DMS114 treated with DMSO at 0.1 percent for 48 hours (cell line): ENCODE results near the gene FETUB.
"Not testable (repeated sequence)": the region's sequence is repeated elsewhere in the genome, so short reads cannot be mapped to it uniquely, and the experiment has no call there.

Source experiments
- DNase-seq: peaks from one replicate; lab custom pipeline; 2025; ENCODE audit not compliant: unreplicated experiment; lab: John Stamatoyannopoulos, UW

FETUB gene

GRCh38 chr3:186668426-186668825 is 28.2 kb downstream of the FETUB start:
- DNase-seq, result no peak

DNA sequence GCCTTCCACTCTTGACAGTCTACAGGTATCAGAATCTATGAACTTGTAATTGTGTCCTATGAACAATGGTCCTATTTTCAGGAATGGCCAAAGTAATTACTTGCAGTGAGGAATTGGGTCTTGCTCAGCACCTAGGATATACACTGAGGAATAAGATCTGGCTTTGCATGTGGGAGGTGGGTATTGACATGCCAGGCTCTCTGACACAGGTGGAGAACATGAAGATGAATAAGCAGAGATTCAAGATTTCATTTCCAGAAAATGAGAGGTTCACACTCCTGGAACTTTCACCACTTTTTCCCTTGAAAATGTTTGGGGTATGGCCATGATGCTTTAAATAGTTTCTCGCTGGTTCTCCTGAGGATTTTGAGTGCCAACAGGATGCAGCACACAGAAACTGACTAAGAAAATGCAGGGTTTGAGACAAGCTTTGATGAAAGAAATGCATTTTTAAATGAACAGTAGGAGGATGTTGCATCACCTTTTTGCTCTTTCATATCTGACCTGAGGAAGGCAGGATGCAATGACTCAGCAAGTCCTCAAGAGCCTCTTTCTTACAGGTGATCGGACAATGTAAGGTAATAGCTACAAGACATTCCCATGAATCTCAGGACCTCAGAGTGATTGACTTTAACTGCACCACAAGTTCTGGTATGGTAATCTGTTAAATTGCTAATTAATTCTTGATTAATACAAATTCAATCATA is 29.3 kb downstream of the FETUB start:
- no peak for DNase-seq

- no peak for DNase-seq
Observed at GRCh38 chr3:186670155-186670554, 30.0 kb downstream of the FETUB start.

DNA sequence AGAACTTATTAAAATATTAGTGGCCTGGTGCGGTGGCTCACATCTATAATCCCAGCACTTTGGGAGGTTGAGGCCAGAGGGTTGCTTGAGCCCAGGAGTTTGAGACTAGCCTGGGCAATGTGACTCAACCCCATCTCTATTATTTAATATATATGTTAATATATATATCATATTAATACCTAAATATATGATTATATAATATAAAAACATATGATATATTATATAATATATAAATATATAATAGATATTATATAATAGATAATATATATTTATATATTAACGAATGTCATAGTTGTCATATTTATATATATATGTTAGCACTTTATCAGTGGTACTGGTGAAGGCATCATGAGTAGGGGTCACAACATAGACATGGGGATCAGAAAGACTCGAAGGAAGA is 30.9 kb downstream of the FETUB start:
- no peak for DNase-seq

DNA sequence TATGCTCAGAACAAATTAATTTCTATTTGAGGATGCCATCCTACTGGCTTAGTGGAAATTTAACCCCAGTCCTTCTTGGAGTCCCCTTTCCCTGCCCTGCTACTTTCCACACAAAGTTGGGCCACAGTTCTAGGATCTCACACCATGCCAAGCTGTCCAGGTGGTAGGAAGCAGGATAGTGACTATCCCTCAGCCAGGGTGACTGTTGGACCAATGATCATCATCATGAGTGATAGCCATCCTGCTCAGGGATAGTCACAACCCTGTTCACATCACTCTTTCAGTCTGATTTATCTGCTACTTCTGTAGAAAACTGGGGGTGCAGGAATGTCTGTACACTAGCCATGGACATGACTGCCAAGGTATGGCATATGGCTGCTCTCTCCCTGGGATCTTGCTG is 38.4 kb downstream of the FETUB start:
- no peak for DNase-seq

DNA sequence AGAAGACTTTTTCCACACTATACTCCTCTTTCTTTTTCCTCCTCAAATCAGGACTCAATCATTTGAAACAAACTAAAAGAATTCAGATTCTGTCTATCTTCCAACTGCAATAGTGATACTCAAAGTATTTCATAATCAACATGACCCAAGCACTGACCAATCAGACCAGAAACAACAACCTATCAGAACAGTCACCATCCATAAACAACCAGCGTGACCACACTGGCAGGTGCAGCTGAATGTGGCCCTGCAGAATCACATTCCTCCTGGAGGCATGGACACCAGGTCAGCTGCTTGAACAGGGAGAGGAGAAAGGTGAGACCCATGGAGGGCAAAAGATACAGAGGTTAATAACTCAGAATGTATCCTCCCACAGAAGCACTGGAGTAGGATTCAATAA is 39.0 kb downstream of the FETUB start:
- no peak for DNase-seq

- no peak for DNase-seq
Observed at GRCh38 chr3:186680869-186681268, 40.7 kb downstream of the FETUB start.

GRCh38 chr3:186682812-186683211 is 42.6 kb downstream of the FETUB start:
- no peak for DNase-seq

- no peak for DNase-seq
Observed at GRCh38 chr3:186683979-186684378, 43.8 kb downstream of the FETUB start.

DNA sequence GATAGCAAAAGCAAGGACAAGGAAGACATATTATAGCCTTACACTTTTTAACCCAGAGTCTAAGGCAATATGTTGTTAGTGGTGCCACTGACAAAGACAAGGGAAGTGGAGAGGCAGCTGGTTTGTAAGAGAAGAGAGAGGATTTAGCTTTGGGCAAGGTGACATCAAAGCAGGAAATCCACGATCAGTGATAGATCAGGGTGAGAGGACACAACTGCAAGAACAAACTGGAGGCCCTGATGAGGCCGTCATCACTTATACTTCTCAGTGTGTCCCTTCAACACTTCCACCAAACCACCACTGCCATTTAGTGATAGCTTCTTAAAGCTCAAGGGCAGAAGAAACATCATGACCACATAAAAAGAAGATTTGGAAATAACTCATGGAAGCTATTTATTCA is 46.3 kb downstream of the FETUB start:
- DNase-seq, result not testable (repeated sequence)

GRCh38 chr3:186687120-186687651 is 47.0 kb downstream of the FETUB start:
- DNase-seq, result no peak

- DNase-seq, result not testable (repeated sequence)
Observed at GRCh38 chr3:186690304-186690703, 50.1 kb downstream of the FETUB start.

DNA sequence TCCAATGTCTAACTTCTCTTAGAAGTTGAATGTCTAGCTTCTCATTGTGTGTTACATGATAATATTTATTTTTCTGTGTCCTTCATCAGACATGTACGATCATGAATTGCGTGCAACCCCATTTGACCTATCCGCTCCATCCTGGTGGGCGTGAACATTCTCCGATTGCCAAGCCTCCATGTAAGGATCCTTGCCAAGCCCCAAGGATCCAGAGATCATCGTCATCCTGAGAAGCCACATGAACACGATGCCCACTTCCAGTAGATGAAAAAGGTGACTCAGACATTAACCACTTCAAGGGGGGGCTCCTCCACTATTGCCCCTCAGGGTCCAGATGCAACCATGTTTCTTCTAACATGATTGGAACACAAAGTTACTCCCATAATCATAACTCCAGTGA is 51.5 kb downstream of the FETUB start:
- no peak for DNase-seq

GRCh38 chr3:186693843-186694242 is 53.6 kb downstream of the FETUB start:
- no peak for DNase-seq

DNA sequence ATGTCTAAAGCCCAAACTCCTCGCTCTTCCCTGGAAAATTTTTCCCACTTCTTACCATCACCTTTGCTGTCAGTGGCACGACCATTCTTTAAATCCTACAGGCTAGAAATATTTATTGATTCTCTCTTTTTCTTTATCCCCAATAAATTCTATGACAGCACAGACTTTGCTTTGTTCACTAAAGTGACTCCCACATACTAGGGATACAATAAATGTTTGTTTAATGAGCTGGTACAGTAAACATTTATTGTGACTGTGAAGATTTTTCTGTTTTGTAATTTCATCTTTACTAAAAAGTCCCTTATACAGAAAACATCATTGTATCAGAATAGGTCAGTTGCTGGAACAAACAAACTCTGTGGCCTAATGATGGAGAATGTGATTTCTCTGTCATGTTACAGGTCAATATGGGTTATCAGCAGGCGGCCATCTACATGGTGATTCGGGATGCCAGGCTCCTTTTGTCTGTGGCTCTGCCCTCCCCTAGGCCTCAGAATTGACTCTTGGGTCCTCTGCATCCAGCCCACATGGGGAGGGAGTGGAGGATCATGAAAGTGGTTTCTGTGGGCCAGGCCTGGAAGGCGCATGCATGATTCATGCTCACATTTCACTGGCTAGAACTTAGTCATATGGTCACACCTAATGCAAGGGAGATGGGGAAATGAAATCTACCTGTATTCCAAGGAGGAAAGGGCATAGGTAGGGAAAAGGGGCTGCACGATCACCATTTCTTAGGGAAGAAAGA is 54.3 kb downstream of the FETUB start:
- no peak for DNase-seq

DNA sequence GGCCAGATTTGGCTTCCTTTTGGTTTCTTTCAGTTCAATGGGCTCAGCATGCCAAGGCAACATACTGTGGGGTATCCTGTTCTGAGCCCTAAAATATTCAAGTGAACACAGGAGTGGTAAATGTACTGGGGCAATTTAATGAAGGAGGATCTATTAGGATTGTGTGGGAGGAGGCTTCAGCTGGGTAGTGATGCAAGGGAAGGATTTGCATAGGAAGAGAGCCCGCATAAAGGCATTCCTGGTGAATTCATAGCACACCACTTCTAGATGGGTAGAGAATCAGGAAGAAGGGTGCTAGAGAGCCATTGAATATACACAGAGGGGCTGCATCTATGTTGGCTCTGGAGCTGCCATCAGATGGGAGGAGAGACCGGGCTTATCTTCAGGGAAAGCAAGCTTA is 56.3 kb downstream of the FETUB start:
- DNase-seq, result no peak

- DNase-seq, result no peak
Observed at GRCh38 chr3:186697510-186697909, 57.3 kb downstream of the FETUB start.

- DNase-seq, result no peak
Observed at GRCh38 chr3:186700267-186700666, 60.1 kb downstream of the FETUB start.

DNA sequence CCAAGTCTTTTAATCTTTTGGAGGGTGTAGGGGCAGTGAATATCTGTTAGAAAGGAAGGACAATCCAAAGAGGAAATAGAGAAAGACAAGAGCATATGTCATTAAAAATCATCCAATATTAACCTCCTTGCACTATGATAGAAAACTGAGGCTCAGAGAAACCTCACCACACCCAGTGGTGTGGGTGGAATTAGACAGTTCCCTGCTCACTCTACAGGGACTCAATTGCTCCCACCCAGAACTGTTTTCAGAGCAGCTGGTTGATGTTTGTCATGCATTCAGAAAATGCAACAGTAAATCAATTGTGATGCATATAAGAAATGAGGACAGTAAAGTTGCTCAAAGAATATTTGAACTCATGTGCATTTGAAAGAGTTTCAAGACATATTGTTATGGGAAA is 62.3 kb downstream of the FETUB start:
- not testable (repeated sequence) for DNase-seq
